ENCODE measurements around the gene MOB4.

- TF ChIP-seq CTCF (IDR thresholded peaks at IDR 0.05), result no peak
- no peak for TF ChIP-seq POLR2AphosphoS5 (IDR thresholded peaks at IDR 0.05)
- TF ChIP-seq POLR2A (IDR thresholded peaks at IDR 0.05), result no peak
- no peak for TF ChIP-seq EP300 (IDR thresholded peaks at IDR 0.05)
Measured at GRCh38 chr2:197502201-197502600, 13.7 kb upstream of the MOB4 start.

Measured in upper lobe of left lung (tissue), 4 donors.